ENCODE results near the gene SEPTIN2. TPM values are rescaled to one million over a fixed set of nuclear protein-coding genes. Genes with fewer than 3 reads are reported as not detected.

The SEPTIN2 gene
- total RNA-seq, 4 donors from 2014 or later = 175 to 281 (median 193) TPM

DNA sequence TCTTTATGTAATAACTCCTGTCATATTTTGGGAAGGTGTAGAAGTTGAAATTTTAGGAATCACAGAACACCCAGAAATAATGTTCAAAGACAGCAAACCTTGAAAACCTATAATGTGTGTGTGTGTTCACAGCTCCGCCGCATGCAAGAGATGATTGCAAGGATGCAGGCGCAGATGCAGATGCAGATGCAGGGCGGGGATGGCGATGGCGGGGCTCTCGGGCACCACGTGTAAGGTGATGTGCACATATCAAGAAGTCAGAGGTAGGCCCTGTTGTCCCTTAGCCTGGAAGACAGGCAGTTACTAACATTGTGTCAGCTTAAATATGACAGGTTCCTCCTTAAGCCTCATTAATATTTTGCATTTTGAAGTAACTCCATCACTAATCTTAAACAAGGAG, 34.2 kb downstream of the SEPTIN2 start:
- Histone ChIP-seq H3K4me1 (peaks cover 0 to 33% (median 2%) of the 10 kb centered on the region in 4 donors), H3K36me3 (peaks cover 0 to 91% (median 4%) of the 10 kb centered on the region in 3 donors), H3K27me3 (no peaks in the 10 kb centered on the region), H3K4me3 (no peak overlapping the region), H3K9me3 (no peaks in the 10 kb centered on the region), H3K27ac (no peak overlapping the region)
- TF ChIP-seq, protein P1, sequence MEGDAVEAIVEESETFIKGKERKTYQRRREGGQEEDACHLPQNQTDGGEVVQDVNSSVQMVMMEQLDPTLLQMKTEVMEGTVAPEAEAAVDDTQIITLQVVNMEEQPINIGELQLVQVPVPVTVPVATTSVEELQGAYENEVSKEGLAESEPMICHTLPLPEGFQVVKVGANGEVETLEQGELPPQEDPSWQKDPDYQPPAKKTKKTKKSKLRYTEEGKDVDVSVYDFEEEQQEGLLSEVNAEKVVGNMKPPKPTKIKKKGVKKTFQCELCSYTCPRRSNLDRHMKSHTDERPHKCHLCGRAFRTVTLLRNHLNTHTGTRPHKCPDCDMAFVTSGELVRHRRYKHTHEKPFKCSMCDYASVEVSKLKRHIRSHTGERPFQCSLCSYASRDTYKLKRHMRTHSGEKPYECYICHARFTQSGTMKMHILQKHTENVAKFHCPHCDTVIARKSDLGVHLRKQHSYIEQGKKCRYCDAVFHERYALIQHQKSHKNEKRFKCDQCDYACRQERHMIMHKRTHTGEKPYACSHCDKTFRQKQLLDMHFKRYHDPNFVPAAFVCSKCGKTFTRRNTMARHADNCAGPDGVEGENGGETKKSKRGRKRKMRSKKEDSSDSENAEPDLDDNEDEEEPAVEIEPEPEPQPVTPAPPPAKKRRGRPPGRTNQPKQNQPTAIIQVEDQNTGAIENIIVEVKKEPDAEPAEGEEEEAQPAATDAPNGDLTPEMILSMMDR (IDR thresholded peaks at IDR 0.05) = no peak
- no peak for TF ChIP-seq POLR2A (IDR thresholded peaks at IDR 0.05)
- no peak for DNase-seq

DNA sequence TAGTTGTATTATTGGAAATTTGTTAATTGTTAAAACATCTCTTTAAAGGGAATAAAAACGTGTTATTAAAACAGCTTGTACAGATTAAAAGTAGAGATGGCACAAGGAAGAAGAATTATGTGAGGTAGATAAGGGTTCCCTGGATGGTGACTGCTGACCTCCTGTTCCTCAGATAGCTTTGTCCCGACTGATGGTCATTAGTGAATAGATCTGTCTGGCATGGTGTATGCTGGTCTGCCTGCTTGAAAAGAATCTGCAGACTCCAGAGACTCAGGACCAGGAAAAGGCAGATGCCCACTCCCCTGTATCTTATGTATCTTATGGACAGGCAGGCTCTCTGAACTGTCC, 34.8 kb downstream of the SEPTIN2 start:
- H3K36me3 ChIP-seq = peaks cover 0 to 85% (median 0%) of the 10 kb centered on the region in 3 donors
- no peaks in the 10 kb centered on the region for H3K9me3 ChIP-seq
- peak overlapping the region in 1 of 4 donors; percentile 78 for H3K27ac ChIP-seq
- H3K4me1 ChIP-seq = peaks cover 0 to 36% (median 3%) of the 10 kb centered on the region in 4 donors
- no peaks in the 10 kb centered on the region for H3K27me3 ChIP-seq
- DNase-seq = no peak
- TF ChIP-seq, protein P1 (IDR thresholded peaks at IDR 0.05) = no peak
- TF ChIP-seq POLR2A (IDR thresholded peaks at IDR 0.05) = no peak
- no peak overlapping the region for H3K4me3 ChIP-seq

DNA sequence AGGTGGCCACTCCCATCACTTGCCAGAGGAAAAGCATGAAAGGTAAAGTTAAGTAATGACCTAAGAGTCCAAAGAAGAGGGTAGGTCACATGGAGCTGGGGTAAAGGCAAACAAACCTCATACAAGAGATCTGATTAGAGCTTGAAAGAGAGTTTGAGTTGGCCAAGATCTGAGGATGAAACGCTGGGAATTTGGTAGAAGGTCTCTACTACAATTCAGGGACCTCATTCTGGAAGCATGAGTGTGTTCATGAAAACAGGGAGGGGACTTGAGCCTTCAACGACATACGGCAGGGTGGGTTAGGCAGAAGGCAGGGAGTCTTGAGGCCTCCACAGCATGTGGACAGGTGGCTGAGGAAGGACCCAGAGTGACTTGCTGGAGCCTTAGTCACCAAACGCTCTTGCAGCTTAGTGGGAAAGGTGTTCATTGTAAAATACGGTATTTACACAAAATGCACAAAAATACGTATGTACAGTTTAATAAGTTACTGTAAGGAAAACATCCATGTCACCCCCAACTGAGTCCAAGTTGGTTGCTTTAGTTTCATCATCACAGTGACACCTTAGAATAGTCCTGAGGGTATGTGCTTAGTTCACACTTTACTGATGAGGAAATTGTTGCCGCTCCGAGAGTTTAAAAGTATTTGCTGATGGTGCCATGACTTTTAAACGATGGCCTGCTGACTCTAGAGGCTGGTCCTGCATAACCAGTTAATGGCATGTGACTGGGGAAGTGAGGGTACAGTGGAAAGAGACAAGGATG, 35.3 kb downstream of the SEPTIN2 start:
- H3K9me3 ChIP-seq = no peaks in the 10 kb centered on the region
- no peak for TF ChIP-seq POLR2A (IDR thresholded peaks at IDR 0.05)
- TF ChIP-seq, protein P1 (IDR thresholded peaks at IDR 0.05) = no peak
- peaks cover 0 to 80% (median 0%) of the 10 kb centered on the region in 3 donors for H3K36me3 ChIP-seq
- no peak for DNase-seq
- H3K27ac ChIP-seq = peak overlapping the region in 2 of 4 donors; percentile 60 to 78
- no peak overlapping the region for H3K4me3 ChIP-seq
- H3K4me1 ChIP-seq = peaks cover 0 to 36% (median 3%) of the 10 kb centered on the region in 4 donors
- no peaks in the 10 kb centered on the region for H3K27me3 ChIP-seq

DNA sequence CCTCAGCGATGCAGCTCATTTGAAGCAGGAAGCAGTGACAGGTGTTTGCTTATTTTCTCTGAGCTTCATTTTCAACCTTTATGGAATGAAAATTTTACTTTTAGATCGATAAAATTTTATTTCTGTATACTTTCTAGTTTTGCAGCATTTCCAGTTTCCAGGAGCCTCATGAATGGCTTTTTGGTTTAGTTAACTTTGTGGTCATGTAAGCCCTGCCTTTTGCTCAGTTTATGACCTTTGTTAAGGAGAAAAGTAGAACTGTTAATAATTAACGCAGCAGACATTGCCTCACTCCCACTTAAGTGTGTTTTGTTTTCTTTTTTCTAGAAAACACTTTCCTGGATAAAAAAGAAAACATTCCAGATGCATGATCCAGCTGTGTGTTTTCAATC, 35.9 kb downstream of the SEPTIN2 start:
- peaks cover 0 to 74% (median 0%) of the 10 kb centered on the region in 3 donors for H3K36me3 ChIP-seq
- TF ChIP-seq POLR2A (IDR thresholded peaks at IDR 0.05) = no peak
- TF ChIP-seq, protein P1 (IDR thresholded peaks at IDR 0.05) = no peak

DNA sequence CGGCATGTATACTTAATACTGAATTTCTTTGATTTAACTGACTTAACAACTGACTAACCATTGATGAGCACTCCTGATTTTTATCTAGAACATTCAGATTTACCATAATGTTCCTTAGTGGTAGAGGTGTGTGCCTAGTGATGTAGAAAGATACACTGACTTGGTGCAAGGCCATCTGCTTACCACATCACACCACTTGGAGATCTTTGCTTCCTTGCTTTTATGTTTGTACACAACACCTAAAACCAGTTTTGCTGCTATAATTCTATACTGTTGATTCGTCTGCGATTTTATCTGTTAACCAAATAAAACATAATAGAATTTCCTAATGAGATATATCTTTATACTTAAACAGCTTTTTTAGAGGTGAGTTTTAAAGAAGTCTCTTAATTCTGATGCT, 36.5 kb downstream of the SEPTIN2 start:
- no peaks in the 10 kb centered on the region for H3K27me3 ChIP-seq
- no peaks in the 10 kb centered on the region for H3K9me3 ChIP-seq
- peaks cover 0 to 68% (median 0%) of the 10 kb centered on the region in 3 donors for H3K36me3 ChIP-seq
- peak overlapping the region in 2 of 4 donors; percentile 60 to 78 for H3K27ac ChIP-seq
- no peak overlapping the region for H3K4me3 ChIP-seq
- no peak for TF ChIP-seq POLR2A (IDR thresholded peaks at IDR 0.05)
- TF ChIP-seq, protein P1 (IDR thresholded peaks at IDR 0.05) = no peak
- peaks cover 0 to 39% (median 3%) of the 10 kb centered on the region in 4 donors for H3K4me1 ChIP-seq
- DNase-seq = no peak

More for the DNA sequence above, 35.9 kb downstream of the SEPTIN2 start:
- H3K4me3 ChIP-seq = no peak overlapping the region
- H3K9me3 ChIP-seq = no peaks in the 10 kb centered on the region
- peaks cover 0 to 36% (median 3%) of the 10 kb centered on the region in 4 donors for H3K4me1 ChIP-seq
- H3K27ac ChIP-seq = peak overlapping the region in 2 of 4 donors; percentile 60 to 78
- no peaks in the 10 kb centered on the region for H3K27me3 ChIP-seq
- no peak for DNase-seq
